ENCODE measurements around the gene PRLH. TPM values are rescaled to one million over a fixed set of nuclear protein-coding genes. Genes with fewer than 3 reads are reported as not detected.
A peak's percentile ranks its signal among the peaks of the same experiment; 100 is the strongest.

Gene PRLH
- total RNA-seq, result not detected
- not detected for polyA plus RNA-seq (ENCODE audit: insufficient read length in 6 of 6)
- long read RNA-seq, donor 1, result 0 reads
- long read RNA-seq, donor 2, result 0 reads
- long read RNA-seq, donor 3, result 0 reads
- long read RNA-seq, donor 4, result 0 reads
- long read RNA-seq, donor 5, result 0 reads
- long read RNA-seq, donor 6, result 0 reads
- long read RNA-seq, donor 7, result 0 reads
- long read RNA-seq, donor 8, result 0 reads
- long read RNA-seq, donor 9, result 0 reads
- long read RNA-seq, donor 10, result 0 reads
- long read RNA-seq, donor 11, result 0 reads
- long read RNA-seq, donor 12, result 0 reads

- no peak within 1 kb of the TSS for H3K4me3 ChIP-seq
- no peaks in the 10 kb centered on the region for H3K36me3 ChIP-seq
- H3K9me3 ChIP-seq, result no peaks in the 10 kb centered on the region
- TF ChIP-seq CTCF (IDR thresholded peaks at IDR 0.05), result no peak
- intact Hi-C loops (cut with DNase I), result no loop called here
- DNase-seq, result no peak
- ATAC-seq, result no peak
- peaks cover 0 to 17% of the 10 kb centered on the region in 2 donors for H3K27me3 ChIP-seq
- peaks cover 0 to 2% of the 10 kb centered on the region in 2 donors for H3K4me1 ChIP-seq
- H3K27ac ChIP-seq, result no peak within 1 kb of the TSS
These were observed at the start of gene PRLH for GRCh38 chr2:237566401-237567235. Gene PRLH (plus strand): TSS chr2:237566574. CDS start chr2:237566574, 0 bp downstream.

GRCh38 chr2:237517163-237517562 is 49.2 kb upstream of the PRLH start:
- ATAC-seq, result no peak
- Histone ChIP-seq H3K27ac (no peak overlapping the region), H3K4me1 (peaks cover 2 to 9% of the 10 kb centered on the region in 2 donors), H3K9me3 (no peaks in the 10 kb centered on the region), H3K36me3 (peaks cover 0 to 14% of the 10 kb centered on the region in 2 donors), H3K4me3 (no peak overlapping the region), H3K27me3 (no peaks in the 10 kb centered on the region)
- TF ChIP-seq CTCF (IDR thresholded peaks at IDR 0.05), result no peak
- DNase-seq, result no peak
- intact Hi-C loops (cut with DNase I), result no loop called here

- Histone ChIP-seq H3K4me1 (peaks cover 0 to 4% of the 10 kb centered on the region in 2 donors), H3K4me3 (no peak overlapping the region), H3K27ac (no peak overlapping the region), H3K9me3 (no peaks in the 10 kb centered on the region), H3K27me3 (no peaks in the 10 kb centered on the region), H3K36me3 (peaks cover 0 to 14% of the 10 kb centered on the region in 2 donors)
- intact Hi-C loops (cut with DNase I), result no loop called here
- TF ChIP-seq CTCF (IDR thresholded peaks at IDR 0.05), result no peak
- DNase-seq (no peak), ATAC-seq (no peak)
These were observed 48.4 kb upstream of the PRLH start for GRCh38 chr2:237517990-237518389.

- Histone ChIP-seq H3K9me3 (no peaks in the 10 kb centered on the region), H3K27me3 (no peaks in the 10 kb centered on the region), H3K4me3 (no peak overlapping the region), H3K4me1 (no peaks in the 10 kb centered on the region), H3K36me3 (peaks cover 0 to 22% of the 10 kb centered on the region in 2 donors), H3K27ac (no peak overlapping the region)
- ATAC-seq, result peak; percentile 17
- no peak for TF ChIP-seq CTCF (IDR thresholded peaks at IDR 0.05)
- intact Hi-C loops (cut with DNase I), result no loop called here
- DNase-seq, result no peak
These were observed 46.7 kb upstream of the PRLH start for GRCh38 chr2:237519506-237520245.

GRCh38 chr2:237520290-237520689 is 46.1 kb upstream of the PRLH start:
- Histone ChIP-seq H3K36me3 (peaks cover 0 to 27% of the 10 kb centered on the region in 2 donors), H3K27me3 (no peaks in the 10 kb centered on the region), H3K4me3 (no peak overlapping the region), H3K9me3 (no peaks in the 10 kb centered on the region), H3K27ac (no peak overlapping the region), H3K4me1 (no peaks in the 10 kb centered on the region)
- no peak for TF ChIP-seq CTCF (IDR thresholded peaks at IDR 0.05)
- no peak for ATAC-seq
- no peak for DNase-seq
- intact Hi-C loops (cut with DNase I), result no loop called here
